Fibroblast of peridontal ligament (primary cell): ENCODE measurements around the gene KMT2C.
"Not testable (repeated sequence)": the region's sequence is repeated elsewhere in the genome, so short reads cannot be mapped to it uniquely, and the experiment has no call there.

Experiments used
- DNase-seq: peaks from one replicate; pipeline ENCODE4 v3.0.0-alpha.2; 2010; ENCODE audit errors: extremely low read depth

The KMT2C gene

GRCh38 chr7:152441810-152442209 is 6.0 kb upstream of the KMT2C start:
- DNase-seq = not testable (repeated sequence)

GRCh38 chr7:152441168-152441567 is 5.4 kb upstream of the KMT2C start:
- DNase-seq = not testable (repeated sequence)

GRCh38 chr7:152438017-152438416 is 2.2 kb upstream of the KMT2C start:
- DNase-seq = peak; percentile 26

- DNase-seq = not testable (repeated sequence)
Measured at GRCh38 chr7:152436931-152437575, 1.2 kb upstream of the KMT2C start.

GRCh38 chr7:152436111-152436930 is 518 bp upstream of the KMT2C start:
- peak; percentile 89 for DNase-seq

- DNase-seq = peak; percentile 51
Measured at GRCh38 chr7:152434511-152435383, 1.1 kb downstream of the KMT2C start.

- DNase-seq = not testable (repeated sequence)
Measured at GRCh38 chr7:152433721-152434490, 1.9 kb downstream of the KMT2C start.

- DNase-seq = not testable (repeated sequence)
Measured at GRCh38 chr7:152432735-152433134, 3.1 kb downstream of the KMT2C start.

- no peak for DNase-seq
Measured at GRCh38 chr7:152430854-152431253, 4.9 kb downstream of the KMT2C start.

- not testable (repeated sequence) for DNase-seq
Measured at GRCh38 chr7:152430118-152430517, 5.7 kb downstream of the KMT2C start.

- DNase-seq = no peak
Measured at GRCh38 chr7:152424348-152425108, 11.3 kb downstream of the KMT2C start.

GRCh38 chr7:152423991-152424347 is 11.8 kb downstream of the KMT2C start:
- DNase-seq = no peak

- DNase-seq = not testable (repeated sequence)
Measured at GRCh38 chr7:152423171-152423570, 12.6 kb downstream of the KMT2C start.

- DNase-seq = not testable (repeated sequence)
Measured at GRCh38 chr7:152420950-152421349, 14.9 kb downstream of the KMT2C start.

- no peak for DNase-seq
Measured at GRCh38 chr7:152419473-152420429, 16.1 kb downstream of the KMT2C start.

GRCh38 chr7:152414779-152415178 is 21.0 kb downstream of the KMT2C start:
- no peak for DNase-seq

GRCh38 chr7:152411389-152411788 is 24.4 kb downstream of the KMT2C start:
- no peak for DNase-seq

GRCh38 chr7:152406491-152406890 is 29.3 kb downstream of the KMT2C start:
- DNase-seq = no peak

- DNase-seq = not testable (repeated sequence)
Measured at GRCh38 chr7:152406030-152406429, 29.8 kb downstream of the KMT2C start.
